SU-DHL-6 (cell line): ENCODE results near the gene PRRX2.

Experiments
- H2AFZ ChIP-seq: fragments of 200-600 bp; sonication (generic); 2 replicates; pipeline ENCODE4 v1.6.1; 2014; ENCODE audit warnings: low read depth, mild to moderate bottlenecking, moderate library complexity, mixed read lengths, antibody characterized with exemption, low read length; ENCODE audit not compliant: severe bottlenecking
- H3F3A ChIP-seq: fragments of 200-600 bp; shearing (Covaris generic); 2 replicates; pipeline ENCODE4 v1.6.0; 2016; ENCODE audit warnings: antibody characterized with exemption, mild to moderate bottlenecking; ENCODE audit not compliant: insufficient read depth
- H3K27ac ChIP-seq: fragments of 200-600 bp; sonication (generic); 2 replicates; pipeline ENCODE4 v1.5.1; 2016; ENCODE audit warnings: low read depth, mild to moderate bottlenecking, low read length, moderate library complexity, mixed read lengths
- H3K27me3 ChIP-seq: fragments of 200-600 bp; sonication (generic), shearing (Covaris generic); 2 replicates; pipeline ENCODE4 v1.6.0; 2014; ENCODE audit warnings: mild to moderate bottlenecking, low read length
- H3K36me3 ChIP-seq: fragments of 200-600 bp; sonication (generic); 2 replicates; pipeline ENCODE4 v1.6.1; 2014; ENCODE audit warnings: mild to moderate bottlenecking, low read length, mixed read lengths
- H3K4me2 ChIP-seq: fragments of 300-600, 200-600 bp; shearing (Covaris generic), sonication (generic); 2 replicates; pipeline ENCODE4 v1.6.0; 2014; ENCODE audit warnings: low read length, low read depth, mild to moderate bottlenecking; ENCODE audit not compliant: poor library complexity, severe bottlenecking
- H3K4me3 ChIP-seq: fragments of 200-600 bp; sonication (generic); 2 replicates; pipeline ENCODE4 v1.5.1; 2014; ENCODE audit warnings: antibody characterized with exemption, low read length, mild to moderate bottlenecking, mixed read lengths; ENCODE audit not compliant: insufficient read depth, poor library complexity, severe bottlenecking
- H3K79me2 ChIP-seq: fragments of 200-600 bp; sonication (generic); 2 replicates; pipeline ENCODE4 v1.6.1; 2014; ENCODE audit warnings: mild to moderate bottlenecking, low read length, moderate library complexity; ENCODE audit not compliant: insufficient read depth
- H3K9ac ChIP-seq: fragments of 200-600 bp; sonication (generic); 2 replicates; pipeline ENCODE4 v1.7.0; 2014; ENCODE audit warnings: mild to moderate bottlenecking, low read length
- H3K9me2 ChIP-seq: fragments of 200-600 bp; sonication (generic); replicated peaks from 2 replicates; pipeline ENCODE4 v1.6.1; 2014; ENCODE audit warnings: low read length; ENCODE audit not compliant: insufficient read depth
- H3K9me3 ChIP-seq: fragments of 200-600 bp; sonication (generic); 2 replicates; pipeline ENCODE4 v1.6.1; 2014; ENCODE audit warnings: low read length, mixed read lengths; ENCODE audit not compliant: insufficient read depth
- H4K20me1 ChIP-seq: fragments of 200-600 bp; sonication (generic); 2 replicates; pipeline ENCODE4 v1.6.1; 2014; ENCODE audit warnings: low read depth, mild to moderate bottlenecking, antibody characterized with exemption, low read length, moderate library complexity, mixed read lengths
- CTCF ChIP-seq: fragments of 200-600 bp; sonication (generic); IDR thresholded peaks from one replicate; pipeline ENCODE4 v1.5.1; 2017; ENCODE audit warnings: antibody characterized with exemption, mild to moderate bottlenecking, low read length, moderate library complexity; ENCODE audit not compliant: insufficient read depth, poor library complexity, severe bottlenecking
- EZH2phosphoT487 ChIP-seq: fragments of 200-600 bp; sonication (generic), shearing (Covaris generic); conservative IDR thresholded peaks from 2 replicates; pipeline ENCODE4 v1.6.1; 2018; ENCODE audit warnings: mild to moderate bottlenecking, antibody characterized with exemption, low read length, moderate library complexity, mixed read lengths

Gene PRRX2

GRCh38 chr9:129624947-129625346, 40.5 kb upstream of the PRRX2 start:
- Histone ChIP-seq H3K9ac (no peak overlapping the region), H3K79me2 (peaks cover 39% of the 10 kb centered on the region), H3K9me3 (no peaks in the 10 kb centered on the region), H3K27me3 (no peaks in the 10 kb centered on the region), H3K9me2 (no peaks in the 10 kb centered on the region), H3F3A (peaks cover 5% of the 10 kb centered on the region; the same call in 1 of the 2 replicates), H2AFZ (no peak overlapping the region), H3K4me3 (no peak overlapping the region), H3K4me2 (no peak overlapping the region), H3K27ac (no peak overlapping the region), H3K36me3 (no peaks in the 10 kb centered on the region), H4K20me1 (peaks cover 11% of the 10 kb centered on the region; the same call in 1 of the 2 replicates)
- TF ChIP-seq CTCF: no peak
- TF ChIP-seq EZH2phosphoT487: no peak

GRCh38 chr9:129626079-129626624, 39.3 kb upstream of the PRRX2 start, which contains the start of gene NTMT1:
Gene NTMT1, plus strand, starts transcription at chr9:129626163. Its CDS starts 6,541 bp downstream, at chr9:129632704.
- Histone ChIP-seq H3K4me3 (peak within 1 kb of the TSS; percentile 91), H3F3A (peaks cover 5% of the 10 kb centered on the region; the same call in 1 of the 2 replicates), H3K9me2 (no peaks in the 10 kb centered on the region), H3K79me2 (peaks cover 51% of the 10 kb centered on the region), H3K27me3 (no peaks in the 10 kb centered on the region), H3K36me3 (no peaks in the 10 kb centered on the region), H4K20me1 (peaks cover 11% of the 10 kb centered on the region; the same call in 1 of the 2 replicates), H3K27ac (peak within 1 kb of the TSS; percentile 67), H3K9ac (peak within 1 kb of the TSS; percentile 87), H3K9me3 (no peaks in the 10 kb centered on the region), H3K4me2 (peak within 1 kb of the TSS; percentile 88), H2AFZ (peak within 1 kb of the TSS; percentile 75)
- no peak for TF ChIP-seq EZH2phosphoT487
- no peak for TF ChIP-seq CTCF

- peak overlapping the region; percentile 91 for H3K4me3 ChIP-seq
- peak overlapping the region; percentile 75 for H2AFZ ChIP-seq
- peak overlapping the region; percentile 88 for H3K4me2 ChIP-seq
- peak overlapping the region; percentile 67 for H3K27ac ChIP-seq
- no peaks in the 10 kb centered on the region for H3K27me3 ChIP-seq
- H3K36me3 ChIP-seq: no peaks in the 10 kb centered on the region
- TF ChIP-seq CTCF (no peak), EZH2phosphoT487 (no peak)
- H4K20me1 ChIP-seq: peaks cover 11% of the 10 kb centered on the region; the same call in 1 of the 2 replicates
- H3K9ac ChIP-seq: peak overlapping the region; percentile 87
- H3K79me2 ChIP-seq: peaks cover 57% of the 10 kb centered on the region
- H3K9me2 ChIP-seq: no peaks in the 10 kb centered on the region
- H3K9me3 ChIP-seq: no peaks in the 10 kb centered on the region
- peaks cover 5% of the 10 kb centered on the region; the same call in 1 of the 2 replicates for H3F3A ChIP-seq
Observed at GRCh38 chr9:129626625-129627284, 38.7 kb upstream of the PRRX2 start.
